Hematopoietic multipotent progenitor cell treated with erythropoietin and hydrocortisone succinate and interleukin-3 and kit ligand, for 17 days (in vitro differentiated cells): Measurements from ENCODE around the gene TRIM49.
"Not testable (repeated sequence)": the region's sequence is repeated elsewhere in the genome, so short reads cannot be mapped to it uniquely, and the experiment has no call there.

Source experiments
- DNase-seq: peaks from one replicate; pipeline ENCODE4 v3.0.0-alpha.2; 2015; ENCODE audit warnings: low spot score

TRIM49 gene

GRCh38 chr11:89808475-89808874 lies at the start of gene TRIM49:
TRIM49 (minus strand) TSS chr11:89808575; CDS start chr11:89804469, 4,106 bp downstream.
- DNase-seq, result not testable (repeated sequence)

- DNase-seq, result not testable (repeated sequence)
Measured at GRCh38 chr11:89826694-89827093, 18.3 kb upstream of the TRIM49 start.

- not testable (repeated sequence) for DNase-seq
Measured at GRCh38 chr11:89820008-89820407, 11.6 kb upstream of the TRIM49 start.

GRCh38 chr11:89813535-89813934 lies 5.2 kb upstream of the TRIM49 start:
- DNase-seq, result not testable (repeated sequence)

GRCh38 chr11:89787506-89788063 lies 20.8 kb downstream of the TRIM49 start:
- not testable (repeated sequence) for DNase-seq

GRCh38 chr11:89785726-89786125 lies 22.6 kb downstream of the TRIM49 start:
- not testable (repeated sequence) for DNase-seq

- DNase-seq, result not testable (repeated sequence)
Measured at GRCh38 chr11:89750822-89751221, 57.6 kb downstream of the TRIM49 start.
